Right lobe of liver (tissue), 6 donors: ENCODE results near the gene RNF182. TPM values are rescaled to one million over a fixed set of nuclear protein-coding genes. Genes with fewer than 3 reads are reported as not detected.

Experiments used
- ATAC-seq, 4 donors: fragments of 200-7000 bp; cut with Tn5 transposase; one replicate each; pipeline ENCODE4 v1.9.1; 2020; ENCODE audit warnings: mild to moderate bottlenecking in 4 of 4, moderate library complexity in 4 of 4
- DNase-seq, 3 donors: peaks; one replicate each; pipeline ENCODE4 v3.0.0-alpha.2; 2020
- H3K27ac ChIP-seq, 3 donors: fragments of 200-600 bp; one replicate each; pipeline ENCODE4 v1.8.0; 2022
- H3K27me3 ChIP-seq, 2 donors: fragments of 200-600 bp; one replicate each; pipeline ENCODE4 v1.8.0; 2022
- H3K36me3 ChIP-seq, 4 donors: fragments of 200-600 bp; sonication (generic) in 1 of 4; one replicate each; pipeline versions ENCODE4 v1.5.1 to v1.8.0; 2017 to 2022; ENCODE audit warnings: control low read depth in 1 of 4
- H3K4me1 ChIP-seq, 4 donors: fragments of 200-600 bp; sonication (generic) in 1 of 4; one replicate each; pipeline versions ENCODE4 v1.5.1 to v1.8.0; 2017 to 2022; ENCODE audit warnings: control low read depth in 1 of 4
- H3K4me3 ChIP-seq, 3 donors: fragments of 200-600 bp; one replicate each; pipeline ENCODE4 v1.8.0; 2022
- H3K9me3 ChIP-seq, 4 donors: fragments of 200-600 bp; sonication (generic) in 1 of 4; one replicate each; pipeline versions ENCODE4 v1.5.1 to v1.8.0; 2017 to 2022; ENCODE audit warnings: control low read depth in 1 of 4
- POLR2A ChIP-seq: fragments of 450-650 bp; IDR thresholded peaks from one replicate; pipeline ENCODE4 v1.6.1; 2017; ENCODE audit warnings: antibody characterized with exemption, mild to moderate bottlenecking
- WGBS: methylation state at CpG from one replicate; pipeline ENCODE4 v1.1.6; 2018; ENCODE audit warnings: low coverage, low lambda C conversion rate; ENCODE audit not compliant: insufficient coverage; ENCODE audit errors: missing lambda C conversion rate; 5-methylcytosine and 5-hydroxymethylcytosine counted together
- intact Hi-C, 2 donors: fragments of 100-400 bp; cut with DNase I; formaldehyde crosslinking; loops; one replicate each; pipeline versions ENCODE4 v1.11.2 to v1.14.1; 2022
- total RNA-seq, 6 experiments: library from RNA; depleted of rRNA in 2 of 6; stranded (reverse); fragments of >200 nt in 2 of 6; fragmentation: NEBNext Ultra II Directional in 3 of 6; extraction: Animal tissue kit (Norgen Biotek cat#: 25700) in 3 of 6; gene quantifications; one replicate each; pipeline versions ENCODE4 v1.1.0 to v1.2.4, GENCODE V29; 2016 to 2023
- TF ChIP-seq, protein P1 (sequence below), 4 donors: fragments of 200-600 bp in 3 of 4; fragments of 450-650 bp in 1 of 4; IDR thresholded peaks; one replicate each; pipeline versions ENCODE4 v1.5.1 to v1.8.0; 2016 to 2022; ENCODE audit warnings: antibody characterized with exemption in 4 of 4, mild to moderate bottlenecking in 2 of 4
- donor health status: DM: no; HTN: yes; CAD: no.
- donor health status: DM: no; HTN: no; CAD: no.
- donor health status: DM: no; HTN: no; CAD: no.
- donor health status: DM: no; HTN: yes; CAD: no.
- donor health status: DM: no; HTN: yes; CAD: no.

The RNF182 gene
- total RNA-seq, 6 experiments from 2014 or later = not detected

DNA sequence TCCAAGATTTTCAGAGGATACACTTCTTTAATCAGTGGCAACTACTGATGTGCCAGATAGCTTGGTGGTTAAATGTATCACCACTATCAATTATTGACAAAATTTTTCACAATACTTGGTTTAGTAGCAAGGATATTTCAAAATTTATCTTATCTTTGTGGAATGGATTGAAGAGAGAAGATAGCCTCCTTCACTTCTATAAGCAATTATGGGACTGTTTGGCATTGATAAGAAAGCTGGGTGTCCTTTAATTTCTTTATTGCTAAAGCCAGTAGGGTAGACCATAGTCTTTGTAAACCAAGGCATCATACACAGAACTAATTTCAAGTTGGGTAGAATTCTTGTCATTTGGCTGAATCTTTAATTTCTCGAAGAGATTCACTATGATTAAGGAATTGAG is 4.9 kb upstream of the RNF182 start:
- DNase-seq (no peak), ATAC-seq (no peak)
- H3K27me3 ChIP-seq = peaks cover 0 to 4% of the 10 kb centered on the region in 2 donors
- H3K4me3 ChIP-seq = no peak overlapping the region
- WGBS = 64% methylated on average over 1 of the region's 1 CpG
- intact Hi-C loops = loop anchor here in 1 of 2 donors (10.0 kb wide), 1 partner anchor 135 kb away; no protein-coding TSS in a partner anchor
- no peaks in the 10 kb centered on the region for H3K9me3 ChIP-seq
- H3K4me1 ChIP-seq = no peaks in the 10 kb centered on the region
- TF ChIP-seq POLR2A = no peak
- TF ChIP-seq, protein P1, sequence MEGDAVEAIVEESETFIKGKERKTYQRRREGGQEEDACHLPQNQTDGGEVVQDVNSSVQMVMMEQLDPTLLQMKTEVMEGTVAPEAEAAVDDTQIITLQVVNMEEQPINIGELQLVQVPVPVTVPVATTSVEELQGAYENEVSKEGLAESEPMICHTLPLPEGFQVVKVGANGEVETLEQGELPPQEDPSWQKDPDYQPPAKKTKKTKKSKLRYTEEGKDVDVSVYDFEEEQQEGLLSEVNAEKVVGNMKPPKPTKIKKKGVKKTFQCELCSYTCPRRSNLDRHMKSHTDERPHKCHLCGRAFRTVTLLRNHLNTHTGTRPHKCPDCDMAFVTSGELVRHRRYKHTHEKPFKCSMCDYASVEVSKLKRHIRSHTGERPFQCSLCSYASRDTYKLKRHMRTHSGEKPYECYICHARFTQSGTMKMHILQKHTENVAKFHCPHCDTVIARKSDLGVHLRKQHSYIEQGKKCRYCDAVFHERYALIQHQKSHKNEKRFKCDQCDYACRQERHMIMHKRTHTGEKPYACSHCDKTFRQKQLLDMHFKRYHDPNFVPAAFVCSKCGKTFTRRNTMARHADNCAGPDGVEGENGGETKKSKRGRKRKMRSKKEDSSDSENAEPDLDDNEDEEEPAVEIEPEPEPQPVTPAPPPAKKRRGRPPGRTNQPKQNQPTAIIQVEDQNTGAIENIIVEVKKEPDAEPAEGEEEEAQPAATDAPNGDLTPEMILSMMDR (IDR thresholded peaks at IDR 0.05) = no peak
- no peaks in the 10 kb centered on the region for H3K36me3 ChIP-seq
- H3K27ac ChIP-seq = no peak overlapping the region

DNA sequence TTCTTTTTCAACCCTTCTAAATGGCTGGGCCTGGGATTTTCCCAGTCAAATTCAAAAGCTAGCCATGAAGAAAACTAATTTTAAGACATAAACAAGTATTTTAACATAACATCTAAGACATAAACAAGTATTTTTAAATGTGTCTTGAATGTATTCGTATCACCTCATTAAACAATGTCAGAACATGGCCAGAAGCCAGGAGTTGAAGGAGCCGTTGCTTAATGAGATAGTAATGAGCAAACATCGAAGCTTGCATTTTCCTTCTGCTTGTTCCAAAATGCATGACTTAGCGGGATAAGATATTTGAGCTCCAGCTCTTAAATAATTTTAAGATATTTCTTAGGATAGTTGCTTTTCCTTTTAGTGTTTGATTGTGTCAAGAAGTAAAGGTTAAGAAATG is 4.2 kb upstream of the RNF182 start:
- Histone ChIP-seq H3K9me3 (no peaks in the 10 kb centered on the region), H3K36me3 (no peaks in the 10 kb centered on the region), H3K4me1 (peaks cover 0 to 5% (median 0%) of the 10 kb centered on the region in 4 donors), H3K27ac (no peak overlapping the region), H3K27me3 (peaks cover 0 to 7% of the 10 kb centered on the region in 2 donors), H3K4me3 (no peak overlapping the region)
- ATAC-seq = no peak
- no peak for TF ChIP-seq POLR2A
- TF ChIP-seq, protein P1 (IDR thresholded peaks at IDR 0.05) = no peak
- DNase-seq = no peak
- WGBS = 48% methylated on average over 4 of the region's 4 CpGs
- intact Hi-C loops = no loop called here

DNA sequence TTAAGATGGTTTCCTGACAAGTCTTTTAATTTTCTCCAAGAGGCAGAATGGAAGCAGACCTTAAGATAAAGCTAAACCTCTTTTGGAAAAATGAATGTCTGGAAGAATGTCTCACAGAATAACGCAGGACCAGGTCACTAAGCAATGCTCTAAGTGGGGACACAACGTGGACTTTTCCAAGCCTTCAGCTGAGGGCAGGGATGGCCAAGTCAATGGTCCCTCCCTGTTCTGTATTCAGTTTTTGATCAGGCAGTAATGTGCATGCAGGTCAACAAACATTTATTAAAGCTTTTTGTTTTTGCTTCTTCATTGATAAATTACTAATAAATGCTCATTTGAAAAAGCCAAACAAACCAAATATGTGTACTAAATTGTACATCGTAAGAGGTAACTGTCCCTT is 2.0 kb upstream of the RNF182 start:
- Histone ChIP-seq H3K27ac (no peak overlapping the region), H3K4me1 (peaks cover 0 to 5% (median 0%) of the 10 kb centered on the region in 4 donors), H3K36me3 (no peaks in the 10 kb centered on the region), H3K9me3 (no peaks in the 10 kb centered on the region), H3K4me3 (no peak overlapping the region), H3K27me3 (peaks cover 4 to 14% of the 10 kb centered on the region in 2 donors)
- TF ChIP-seq, protein P1 (IDR thresholded peaks at IDR 0.05) = no peak
- no peak for TF ChIP-seq POLR2A
- ATAC-seq (no peak), DNase-seq (no peak)
- WGBS = 71% methylated on average over 3 of the region's 3 CpGs
- intact Hi-C loops = no loop called here

DNA sequence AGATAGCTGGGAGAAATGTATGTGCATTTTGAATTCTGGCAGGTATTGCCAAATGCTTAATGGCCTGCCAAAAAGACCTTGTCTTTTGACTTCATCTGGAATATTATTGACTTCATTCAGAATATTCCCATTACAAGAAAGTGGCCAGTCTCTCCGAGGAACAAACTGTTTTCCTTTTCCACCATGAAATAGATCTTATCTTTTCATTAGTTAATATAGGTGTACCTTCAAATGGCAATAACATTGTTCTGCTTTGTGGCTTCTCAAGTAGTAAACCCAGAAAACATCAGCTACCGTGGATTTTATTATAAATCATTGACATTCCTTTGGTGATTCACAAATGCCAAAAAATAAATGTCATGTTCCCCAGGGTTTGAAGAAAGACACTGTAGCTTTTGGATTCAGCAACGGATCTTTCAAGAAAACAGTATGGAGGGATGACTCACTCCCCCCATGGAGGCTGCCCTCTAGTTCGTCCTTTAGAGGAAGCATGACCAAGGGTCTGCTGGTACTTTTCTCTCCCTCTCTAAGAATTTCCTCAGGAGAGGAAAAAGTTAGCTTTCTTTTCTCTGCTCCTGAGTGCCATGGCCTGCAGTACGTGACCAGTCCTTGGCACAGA is 1.1 kb upstream of the RNF182 start:
- 26% methylated on average over 5 of the region's 5 CpGs for WGBS
- TF ChIP-seq POLR2A = no peak
- TF ChIP-seq, protein P1 (IDR thresholded peaks at IDR 0.05) = no peak
- Histone ChIP-seq H3K27ac (no peak overlapping the region), H3K27me3 (peaks cover 9 to 14% of the 10 kb centered on the region in 2 donors), H3K36me3 (no peaks in the 10 kb centered on the region), H3K4me1 (peaks cover 0 to 5% (median 0%) of the 10 kb centered on the region in 4 donors), H3K9me3 (no peaks in the 10 kb centered on the region), H3K4me3 (no peak overlapping the region)
- DNase-seq (no peak), ATAC-seq (no peak)
- intact Hi-C loops = no loop called here
